Inflammatory macrophage treated with lipopolysaccharide for 1 hour (primary cell): ENCODE results near the gene RBP4.
"Not testable (repeated sequence)": the region's sequence is repeated elsewhere in the genome, so short reads cannot be mapped to it uniquely, and the experiment has no call there.

Experiments used
- DNase-seq, 2 donors: peaks; one replicate each; pipeline ENCODE4 v3.0.0-alpha.2; 2020 to 2022

Gene RBP4

GRCh38 chr10:93565446-93565845, 35.6 kb downstream of the RBP4 start:
- DNase-seq: peak; percentile 62 to 80

DNA sequence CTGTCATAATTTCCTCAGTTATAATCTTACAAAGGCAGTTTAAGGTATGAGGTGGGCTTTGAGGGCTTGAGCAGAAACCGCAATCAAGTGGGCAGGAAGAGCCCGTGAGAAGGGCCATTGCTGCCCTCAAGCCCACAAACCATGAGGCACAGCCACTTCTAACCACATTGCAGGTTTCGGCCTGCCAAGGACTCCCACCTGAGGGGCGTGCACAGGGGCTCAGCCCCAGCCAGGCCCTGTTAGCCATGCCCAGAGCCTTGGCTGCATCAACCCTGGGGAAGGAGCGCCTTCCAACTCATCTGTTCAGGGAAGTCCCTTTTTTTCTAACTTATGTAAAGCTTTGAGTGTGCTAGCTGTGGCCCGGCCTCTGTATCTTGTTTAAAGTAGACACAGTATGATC, 40.5 kb downstream of the RBP4 start:
- DNase-seq: no peak

GRCh38 chr10:93559490-93559889, 41.5 kb downstream of the RBP4 start:
- no peak for DNase-seq

DNA sequence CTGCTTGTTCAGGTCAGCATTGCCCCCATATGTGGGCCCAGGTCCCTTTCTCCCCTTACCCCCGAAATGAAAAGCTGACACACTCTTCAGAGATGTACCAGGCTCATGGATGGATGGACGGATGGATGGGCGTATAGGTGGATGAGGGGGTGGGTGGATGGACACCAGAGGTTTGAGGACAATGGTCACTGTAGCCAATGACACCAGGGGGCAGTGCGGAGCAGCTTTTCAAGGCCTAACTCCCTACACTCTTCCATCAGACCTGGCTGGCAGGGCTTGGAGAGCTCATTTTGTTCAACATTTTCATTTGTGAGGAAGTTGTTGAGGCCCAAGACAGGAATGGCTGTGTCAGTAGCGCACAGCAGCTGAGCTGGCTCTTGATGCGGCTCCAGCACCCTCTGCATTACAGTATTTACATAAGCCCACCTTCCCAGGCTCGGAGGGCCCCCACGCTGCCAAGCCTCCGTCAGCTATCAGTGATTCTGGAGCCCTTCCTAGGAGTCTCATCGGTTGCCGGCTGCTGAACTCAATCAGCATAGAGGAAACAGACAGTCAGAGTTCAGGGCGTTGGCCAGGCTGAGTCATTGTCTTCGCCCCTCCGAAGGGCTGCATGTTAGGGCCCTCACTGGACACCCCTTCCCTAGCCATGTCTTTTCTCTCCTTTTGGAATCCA, 46.1 kb downstream of the RBP4 start:
- peak; percentile 76 to 95 for DNase-seq

DNA sequence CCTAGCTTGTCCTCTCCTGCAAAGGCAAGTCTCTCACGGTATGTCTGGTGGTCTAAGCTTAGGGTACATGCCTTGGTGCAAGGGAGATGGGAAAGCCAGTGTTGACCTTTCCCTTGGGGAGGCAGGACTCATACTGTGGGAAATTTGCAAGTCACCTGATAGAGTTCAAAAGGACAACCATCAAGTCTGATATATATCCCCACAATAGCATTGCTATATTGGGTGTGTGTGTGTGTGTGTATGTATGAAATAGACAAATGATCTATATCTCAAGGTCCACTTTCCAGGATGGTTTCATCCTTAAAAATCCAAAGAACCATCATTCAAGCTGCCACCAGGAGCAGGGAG, 46.7 kb downstream of the RBP4 start:
- DNase-seq: no peak

DNA sequence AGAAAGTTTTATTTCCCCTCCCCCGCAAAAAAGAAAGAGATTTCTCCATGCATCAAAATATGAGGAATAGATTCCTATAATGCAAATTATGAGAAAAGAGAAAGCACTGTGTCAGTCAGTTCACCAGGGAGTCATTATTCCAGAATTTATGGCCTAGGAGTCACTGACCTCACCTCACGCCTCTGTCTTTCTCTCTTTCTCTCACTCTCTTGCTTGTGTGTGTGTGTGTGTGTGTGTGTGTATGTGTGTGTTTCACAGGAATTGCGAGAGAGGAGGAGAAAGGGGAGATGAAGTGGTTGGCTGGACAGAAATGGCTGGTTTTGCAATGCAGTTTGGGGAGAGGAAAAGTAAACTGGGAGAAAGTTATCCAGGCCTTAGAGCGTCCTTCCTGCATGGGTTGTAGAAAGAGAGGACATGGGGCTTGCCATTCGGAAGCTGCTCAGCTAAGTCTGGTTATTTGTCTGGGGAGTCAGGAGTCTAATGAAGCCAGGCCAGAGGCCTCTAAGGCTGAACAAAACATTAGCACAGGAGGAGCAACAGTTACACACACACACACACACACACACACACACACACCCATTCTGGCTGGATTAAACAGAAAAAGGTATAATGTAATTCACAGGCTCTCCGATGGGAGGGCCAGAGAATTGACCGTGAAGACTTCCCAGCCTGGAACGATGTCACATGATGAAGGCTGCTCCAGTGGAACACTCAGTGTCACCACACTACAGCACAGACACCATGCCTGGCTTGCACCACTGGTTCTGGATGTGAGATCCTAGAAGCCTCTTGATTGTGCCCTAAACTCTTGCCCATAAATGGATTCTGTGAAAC, 47.3 kb downstream of the RBP4 start:
- DNase-seq: no peak

DNA sequence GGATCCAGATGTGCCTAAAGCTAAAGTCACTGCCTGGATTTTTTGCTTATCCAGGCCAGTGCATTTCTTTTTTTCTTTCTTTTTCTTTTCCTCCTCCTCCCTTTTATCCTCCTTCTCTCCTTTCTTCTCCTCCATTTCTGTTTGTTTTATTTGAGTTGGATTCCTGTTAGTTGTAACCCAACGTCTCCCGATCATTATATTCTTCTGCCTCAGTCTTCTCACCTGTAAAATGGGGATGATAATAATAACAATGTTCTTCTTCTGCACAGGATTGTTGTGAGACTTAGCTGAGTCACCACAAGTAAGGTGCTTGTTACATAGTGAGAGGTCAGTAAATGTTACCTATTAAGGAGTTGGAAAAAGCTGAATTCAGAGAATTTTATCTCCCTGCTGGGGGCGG, 48.3 kb downstream of the RBP4 start:
- DNase-seq: no peak

DNA sequence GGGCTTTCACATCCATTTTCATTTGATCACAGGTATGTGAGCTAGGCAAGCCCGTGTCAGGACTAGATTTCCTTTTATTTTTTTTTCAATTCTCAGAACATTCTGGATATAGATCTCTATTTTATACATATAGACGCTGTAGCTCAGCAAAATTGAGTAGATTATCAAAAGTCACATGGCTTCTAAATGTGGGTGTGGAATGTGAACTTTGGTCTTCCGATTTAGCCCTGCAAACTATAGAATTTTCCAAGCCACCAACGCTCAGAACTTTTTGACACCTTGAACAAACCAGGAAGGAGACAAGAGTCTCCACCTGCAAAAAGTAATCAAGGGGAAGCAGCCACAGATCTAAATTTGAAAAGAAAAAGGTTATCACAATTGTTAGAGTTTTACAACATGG, 50.4 kb downstream of the RBP4 start:
- DNase-seq: no peak

DNA sequence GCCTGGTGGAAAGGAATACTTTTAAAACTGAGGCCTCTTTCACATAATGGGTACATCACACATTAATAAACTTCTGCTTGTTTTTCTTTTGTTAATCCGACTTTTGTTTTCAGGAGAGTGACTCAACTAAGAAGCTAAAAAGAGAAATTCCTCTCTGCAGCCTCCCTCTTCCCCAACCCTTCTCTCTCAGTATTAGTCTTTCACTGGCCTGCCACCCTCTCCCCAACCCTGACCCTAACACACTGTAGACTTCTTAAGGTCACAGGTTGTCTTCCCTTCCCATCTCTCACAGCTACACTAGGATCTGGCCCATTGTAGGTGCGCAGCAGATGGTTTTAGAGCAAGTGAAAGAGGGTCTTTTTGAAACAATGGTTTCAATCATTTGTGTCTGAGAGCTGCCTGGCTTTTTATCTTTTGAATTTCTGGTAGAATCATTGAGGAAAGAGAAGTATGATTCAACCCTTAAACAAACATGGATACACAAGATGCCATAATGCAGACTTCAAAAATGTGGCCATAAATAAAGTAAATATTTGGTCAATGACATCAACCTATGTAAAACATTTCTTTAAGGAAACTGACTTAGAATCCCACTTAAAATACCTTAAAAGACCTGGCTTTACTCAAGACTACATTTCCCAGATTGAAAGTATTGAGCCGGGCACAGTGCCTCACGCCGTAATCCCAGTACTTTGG, 52.5 kb downstream of the RBP4 start:
- no peak for DNase-seq

- no peak for DNase-seq
Measured at GRCh38 chr10:93547522-93547921, 53.5 kb downstream of the RBP4 start.

- DNase-seq: not testable (repeated sequence)
Measured at GRCh38 chr10:93546995-93547394, 54.0 kb downstream of the RBP4 start.

DNA sequence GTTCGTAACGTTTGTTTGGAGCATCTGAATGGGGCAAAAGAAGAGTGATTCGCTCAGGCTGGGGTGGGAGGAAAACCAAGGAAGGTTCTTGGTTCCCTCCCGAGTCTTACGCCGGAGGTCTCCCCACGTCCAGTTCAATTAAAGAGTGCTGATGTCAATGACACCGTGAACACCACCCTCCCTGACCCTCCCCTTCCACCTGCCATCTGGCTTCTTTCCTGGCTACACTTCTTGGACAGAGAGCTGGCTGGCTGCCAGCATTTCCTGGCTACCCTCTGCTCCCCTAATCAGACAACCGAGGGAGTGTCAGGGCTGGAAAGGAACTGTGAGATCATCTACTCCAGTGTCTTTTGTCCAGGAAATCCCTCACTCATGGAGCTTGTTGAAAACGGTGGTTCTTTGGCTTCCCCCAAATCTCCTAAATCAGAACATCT, 58.7 kb downstream of the RBP4 start:
- no peak for DNase-seq
